K562 (cell line): ENCODE results near the gene SLC22A12. TPM values are rescaled to one million over a fixed set of nuclear protein-coding genes. Genes with fewer than 3 reads are reported as not detected.

Experiments used
- ATAC-seq: fragments of 200-7000 bp; cut with Tn5 transposase; 3 replicates; pipeline ENCODE4 v1.9.1; 2020; ENCODE audit warnings: moderate library complexity
- BruUV-seq: library from RNA; stranded (reverse); fragments of 400-500 nt; replicated peaks from 2 replicates; lab custom pipeline; 2021; lab: Mats Ljungman, UMichigan
- CTCF ChIA-PET: fragments of 300-600 bp; formaldehyde crosslinking; extraction: SDS; loops from one replicate; lab custom pipeline; 2021; ENCODE audit warnings: low intra/inter-chr PET ratio; lab: Yijun Ruan, JAX
- POLR2A ChIA-PET: fragments of 300-600, 350-650 bp; sonication (Branson Sonifier 250); formaldehyde crosslinking; extraction: SDS; loops from one replicate; lab custom pipeline; 2021; ENCODE audit warnings: antibody characterized with exemption, inconsistent platforms; lab: Yijun Ruan, JAX
- DNase-seq, 4 experiments: peaks; one replicate each; pipeline versions ENCODE4 v3.0.0 to v3.0.0-alpha.2; 2011 to 2018; ENCODE audit warnings: low spot score in 3 of 4, mixed read lengths in 3 of 4; ENCODE audit errors: extremely low read depth in 1 of 4
- FAIRE-seq: peaks from 2 replicates; lab custom pipeline; 2011; peaks lifted over from hg19 to GRCh38; lab: Jason Lieb, UNC
- H2AFZ ChIP-seq: 2 replicates; pipeline ENCODE4 v1.6.0; 2011; ENCODE audit warnings: low read depth, low read length, control low read depth, inconsistent platforms
- H3K27ac ChIP-seq: fragments of 200-600 bp; 3 replicates; pipeline ENCODE4 v1.8.0; 2011; ENCODE audit warnings: low read depth, mild to moderate bottlenecking, control low read depth, inconsistent platforms, low read length, moderate library complexity, mixed read lengths; ENCODE audit errors: extremely low read depth
- H3K27me3 ChIP-seq, 2 experiments: fragments of 300-600 bp in 1 of 2; 2 replicates in 1 of 2; 3 replicates in 1 of 2; pipeline versions ENCODE4 v1.6.0 to v1.8.0; 2011; ENCODE audit warnings: inconsistent platforms in 2 of 2, low read length in 2 of 2, mild to moderate bottlenecking in 1 of 2, mixed read lengths in 1 of 2, moderate library complexity in 1 of 2; ENCODE audit not compliant: control insufficient read depth in 2 of 2, insufficient read depth in 2 of 2
- H3K36me3 ChIP-seq: fragments of 300-600 bp; 3 replicates; pipeline ENCODE4 v1.8.0; 2011; ENCODE audit warnings: mild to moderate bottlenecking, low read length, inconsistent platforms; ENCODE audit not compliant: control insufficient read depth, insufficient read depth
- H3K4me1 ChIP-seq, 2 experiments: fragments of 200-600 bp in 1 of 2; replicated peaks in 1 of 2; 2 replicates in 1 of 2; 3 replicates in 1 of 2; pipeline versions ENCODE4 v1.5.1 to v1.8.0; 2011; ENCODE audit warnings: inconsistent platforms in 2 of 2, low read length in 2 of 2, mild to moderate bottlenecking in 1 of 2, mixed read lengths in 1 of 2, moderate library complexity in 1 of 2; ENCODE audit not compliant: control insufficient read depth in 2 of 2, insufficient read depth in 2 of 2
- H3K4me2 ChIP-seq: 2 replicates; pipeline ENCODE4 v1.6.1; 2011; ENCODE audit warnings: low read length, control low read depth, inconsistent platforms, mixed read lengths; ENCODE audit not compliant: insufficient read depth
- H3K4me3 ChIP-seq: fragments of 200-600 bp; sonication (generic), shearing (Covaris generic); 2 replicates; pipeline ENCODE4 v1.5.1; 2016; ENCODE audit warnings: control low read depth, inconsistent platforms
- H3K79me2 ChIP-seq: fragments of 200-600 bp; 3 replicates; pipeline ENCODE4 v1.8.0; 2011; ENCODE audit warnings: low read length, inconsistent platforms; ENCODE audit not compliant: control insufficient read depth, insufficient read depth
- H3K9ac ChIP-seq, 2 experiments: 2 replicates each; pipeline versions ENCODE4 v1.6.0 to v1.6.1; 2011; ENCODE audit warnings: low read depth in 2 of 2, low read length in 2 of 2, control low read depth in 1 of 2, inconsistent platforms in 1 of 2, mild to moderate bottlenecking in 1 of 2, mixed read lengths in 1 of 2; ENCODE audit not compliant: insufficient read depth in 1 of 2
- H3K9me1 ChIP-seq: one replicate; pipeline ENCODE4 v1.6.0; 2011; ENCODE audit warnings: inconsistent platforms, mild to moderate bottlenecking, low read length, moderate library complexity; ENCODE audit not compliant: control insufficient read depth, insufficient read depth
- H3K9me3 ChIP-seq: replicated peaks from 2 replicates; pipeline ENCODE4 v1.5.1; 2011; ENCODE audit warnings: low read depth, low read length, inconsistent platforms; ENCODE audit not compliant: control insufficient read depth, insufficient read depth
- H4K20me1 ChIP-seq: replicated peaks from 2 replicates; pipeline ENCODE4 v1.6.1; 2011; ENCODE audit warnings: low read length, inconsistent platforms, mixed read lengths; ENCODE audit not compliant: control insufficient read depth, insufficient read depth
- EWSR1 ChIP-seq: fragments of 450-650 bp; IDR thresholded peaks from 2 replicates; pipeline ENCODE4 v1.6.1; 2018; ENCODE audit warnings: borderline replicate concordance, mild to moderate bottlenecking, low read depth, moderate library complexity; ENCODE audit not compliant: partially characterized antibody
- HEY1 ChIP-seq: fragments of 250-450 bp; sonication (Bioruptor Pico); IDR thresholded peaks from 2 replicates; pipeline ENCODE4 v1.5.0; 2020; ENCODE audit warnings: mild to moderate bottlenecking, moderate library complexity, borderline replicate concordance
- JUND ChIP-seq, 2 experiments: IDR thresholded peaks; 2 replicates in 1 of 2; 3 replicates in 1 of 2; pipeline ENCODE4 v1.6.1; 2011; ENCODE audit warnings: borderline replicate concordance in 2 of 2, low read depth in 2 of 2, low read length in 2 of 2, improper control_type of control experiment in 1 of 2, missing biosample characterization in 1 of 2, missing genetic modification characterization in 1 of 2, missing genetic modification reagents in 1 of 2
- SMC3 ChIP-seq: conservative IDR thresholded peaks from 2 replicates; pipeline ENCODE4 v1.6.1; 2011; ENCODE audit warnings: low read depth, low read length, improper control_type of control experiment; ENCODE audit not compliant: insufficient read depth
- ZBTB17 ChIP-seq: fragments of 450-650 bp; formaldehyde crosslinking; IDR thresholded peaks from 2 replicates; pipeline ENCODE4 v1.4.0; 2020; ENCODE audit warnings: mild to moderate bottlenecking
- WGBS: fragments of 100-300 bp; shearing (Covaris generic); methylation state at CpG from one replicate; pipeline ENCODE4 v1.1.6; 2016; ENCODE audit warnings: low coverage, mixed read lengths; ENCODE audit not compliant: insufficient coverage; ENCODE audit errors: missing lambda C conversion rate; 5-methylcytosine and 5-hydroxymethylcytosine counted together
- in situ Hi-C: fragments of 300-500 bp; cut with MboI; formaldehyde crosslinking; loops from 4 replicates; pipeline ENCODE4 v1.15.0; 2018; ENCODE audit warnings: inconsistent platforms, mixed read lengths
- intact Hi-C: fragments of 100-400 bp; cut with micrococcal nuclease; formaldehyde crosslinking; loops from 2 replicates; pipeline ENCODE4 v1.14.2; 2022
- polyA plus RNA-seq, 8 experiments: library from polyadenylated mRNA; depleted of rRNA in 4 of 8; stranded (reverse) in 5 of 8; unstranded in 3 of 8; fragments of >200 nt; fragmentation: Nextera tagmentation in 2 of 8; fragmentation: Illumina TruSeq in 1 of 8; extraction: Ambion mirVana in 2 of 8; extraction: Trizol in 1 of 8; gene quantifications; 2 replicates each; pipeline versions ENCODE4 v1.2.1 to v1.2.3, GENCODE V29; 2011 to 2014; ENCODE audit warnings: inconsistent platforms in 1 of 8, missing spikeins in 1 of 8
- total RNA-seq, 7 experiments: library from RNA; depleted of rRNA in 6 of 7; stranded (reverse); fragments of >200 nt in 6 of 7; fragmentation: Illumina TruSeq in 2 of 7; extraction: Trizol in 2 of 7; gene quantifications; 2 replicates each; pipeline versions ENCODE4 v1.2.1 to v1.2.3, GENCODE V29; 2011 to 2021; ENCODE audit warnings: low replicate concordance in 1 of 7
- TF ChIP-seq, protein P1 (sequence below): sonication (generic); formaldehyde crosslinking; IDR thresholded peaks from 2 replicates; pipeline ENCODE4 v1.8.0; 2022; ENCODE audit warnings: missing genetic modification reagents, mild to moderate bottlenecking, moderate library complexity, borderline replicate concordance
- TF ChIP-seq, protein P2 (sequence below): fragments of 450-650 bp; formaldehyde crosslinking; IDR thresholded peaks from 2 replicates; pipeline ENCODE4 v1.4.0; 2020; ENCODE audit warnings: mild to moderate bottlenecking, moderate library complexity
- TF ChIP-seq, protein P3 (sequence below), 2 experiments: fragments of 450-650 bp; formaldehyde crosslinking in 1 of 2; IDR thresholded peaks; 2 replicates each; pipeline versions ENCODE4 v1.4.0 to v1.6.1; 2014 to 2020; ENCODE audit warnings: mild to moderate bottlenecking in 2 of 2, borderline replicate concordance in 1 of 2, low read depth in 1 of 2

The SLC22A12 gene
- total and polyA plus RNA-seq, 9 of the 15 experiments (the other 6 are each of a cell fraction or from before 2014, with no cell fraction given) = not detected

DNA sequence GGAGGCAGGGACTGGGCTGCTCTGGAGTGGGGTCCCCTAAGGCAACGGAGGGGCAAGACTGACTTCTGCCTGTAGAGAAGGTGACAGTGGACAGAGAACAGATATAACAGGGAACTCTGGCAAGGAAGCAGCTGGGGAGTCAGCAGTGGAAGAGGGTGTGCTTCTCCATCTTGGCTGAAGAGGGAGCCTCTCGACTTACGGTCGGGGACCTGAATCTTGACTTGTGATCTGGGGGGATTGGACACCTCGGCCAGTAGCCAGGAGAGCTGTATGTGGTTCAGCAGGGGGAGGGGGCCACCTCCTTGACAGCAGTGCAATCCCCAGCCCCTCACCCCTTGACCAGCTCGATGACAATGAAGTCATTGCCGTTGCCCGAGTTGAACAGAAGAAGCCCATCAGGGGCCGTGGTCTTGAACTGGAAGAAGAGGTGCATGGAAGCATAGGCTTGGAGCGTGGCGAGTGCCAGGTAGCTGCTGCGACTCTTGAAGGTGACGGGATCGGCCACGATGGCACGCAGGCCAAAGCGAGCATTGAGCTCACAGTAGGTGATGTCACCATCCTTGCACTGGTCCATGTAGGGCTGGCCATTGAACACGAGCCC is 60.0 kb downstream of the SLC22A12 start:
- Histone ChIP-seq H3K27ac (no peak overlapping the region), H3K4me3 (no peak overlapping the region), H3K79me2 (no peaks in the 10 kb centered on the region), H3K9me1 (no peaks in the 10 kb centered on the region), H3K36me3 (no peaks in the 10 kb centered on the region), H3K4me2 (no peak overlapping the region; the same call in 1 of the 2 replicates), H3K27me3 (peaks cover 0 to 32% of the 10 kb centered on the region in 2 experiments; a peak in 3 of 5 replicates), H2AFZ (peak overlapping the region; percentile 42), H3K9ac (peak overlapping the region in 1 of 2 experiments; percentile 23; a peak in 1 of 4 replicates), H4K20me1 (peaks cover 7% of the 10 kb centered on the region; the same call in 1 of the 2 replicates), H3K4me1 (peaks cover 7 to 16% of the 10 kb centered on the region in 2 experiments; a peak in 4 of 5 replicates), H3K9me3 (no peaks in the 10 kb centered on the region)
- DNase-seq (peak; percentile 60 to 66 (median 63)), FAIRE-seq (peak; percentile 96), ATAC-seq (peak; percentile 72)
- CTCF ChIA-PET = interaction anchor here (0.6 to 0.9 kb wide), 7 partner anchors 38 to 291 kb away, joined by 3 to 4 read pairs (median 3); no protein-coding TSS in a partner anchor
- in situ Hi-C loops = no loop called here
- POLR2A ChIA-PET = interaction anchor here (0.5 to 1.0 kb wide), 3 partner anchors 16 to 208 kb away, joined by 3 to 4 read pairs (median 3); no protein-coding TSS in a partner anchor
- no TSS peak for BruUV-seq
- WGBS = 15% methylated on average over 17 of the region's 18 CpGs
- intact Hi-C loops = loop anchor here (2.0 to 10.0 kb wide), 2 partner anchors 38 to 74 kb away; partner anchors contain the start of gene NRXN2
- TF ChIP-seq, protein P1, sequence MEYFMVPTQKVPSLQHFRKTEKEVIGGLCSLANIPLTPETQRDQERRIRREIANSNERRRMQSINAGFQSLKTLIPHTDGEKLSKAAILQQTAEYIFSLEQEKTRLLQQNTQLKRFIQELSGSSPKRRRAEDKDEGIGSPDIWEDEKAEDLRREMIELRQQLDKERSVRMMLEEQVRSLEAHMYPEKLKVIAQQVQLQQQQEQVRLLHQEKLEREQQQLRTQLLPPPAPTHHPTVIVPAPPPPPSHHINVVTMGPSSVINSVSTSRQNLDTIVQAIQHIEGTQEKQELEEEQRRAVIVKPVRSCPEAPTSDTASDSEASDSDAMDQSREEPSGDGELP (CRISPR knock-in tag) = peak; percentile 57; the same call in 1 of the 2 replicates
- peak; percentile 20; the same call in 1 of the 2 replicates for TF ChIP-seq JUND (IDR thresholded peaks at IDR 0.05; ENCODE audit: borderline replicate concordance, low read depth, low read length)
- no peak for TF ChIP-seq JUND (tag; IDR thresholded peaks at IDR 0.05; ENCODE audit: borderline replicate concordance, low read depth, low read length)
- TF ChIP-seq HEY1 (CRISPR knock-in tag) = no peak
- TF ChIP-seq, protein P2, sequence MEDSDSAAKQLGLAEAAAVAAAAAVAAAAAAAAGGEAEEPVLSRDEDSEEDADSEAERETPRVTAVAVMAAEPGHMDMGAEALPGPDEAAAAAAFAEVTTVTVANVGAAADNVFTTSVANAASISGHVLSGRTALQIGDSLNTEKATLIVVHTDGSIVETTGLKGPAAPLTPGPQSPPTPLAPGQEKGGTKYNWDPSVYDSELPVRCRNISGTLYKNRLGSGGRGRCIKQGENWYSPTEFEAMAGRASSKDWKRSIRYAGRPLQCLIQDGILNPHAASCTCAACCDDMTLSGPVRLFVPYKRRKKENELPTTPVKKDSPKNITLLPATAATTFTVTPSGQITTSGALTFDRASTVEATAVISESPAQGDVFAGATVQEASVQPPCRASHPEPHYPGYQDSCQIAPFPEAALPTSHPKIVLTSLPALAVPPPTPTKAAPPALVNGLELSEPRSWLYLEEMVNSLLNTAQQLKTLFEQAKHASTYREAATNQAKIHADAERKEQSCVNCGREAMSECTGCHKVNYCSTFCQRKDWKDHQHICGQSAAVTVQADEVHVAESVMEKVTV (CRISPR knock-in tag) = 0 out of 2 replicates have a peak, but pooled peaks have one; percentile 26
- no peak for TF ChIP-seq EWSR1
- TF ChIP-seq, protein P3, sequence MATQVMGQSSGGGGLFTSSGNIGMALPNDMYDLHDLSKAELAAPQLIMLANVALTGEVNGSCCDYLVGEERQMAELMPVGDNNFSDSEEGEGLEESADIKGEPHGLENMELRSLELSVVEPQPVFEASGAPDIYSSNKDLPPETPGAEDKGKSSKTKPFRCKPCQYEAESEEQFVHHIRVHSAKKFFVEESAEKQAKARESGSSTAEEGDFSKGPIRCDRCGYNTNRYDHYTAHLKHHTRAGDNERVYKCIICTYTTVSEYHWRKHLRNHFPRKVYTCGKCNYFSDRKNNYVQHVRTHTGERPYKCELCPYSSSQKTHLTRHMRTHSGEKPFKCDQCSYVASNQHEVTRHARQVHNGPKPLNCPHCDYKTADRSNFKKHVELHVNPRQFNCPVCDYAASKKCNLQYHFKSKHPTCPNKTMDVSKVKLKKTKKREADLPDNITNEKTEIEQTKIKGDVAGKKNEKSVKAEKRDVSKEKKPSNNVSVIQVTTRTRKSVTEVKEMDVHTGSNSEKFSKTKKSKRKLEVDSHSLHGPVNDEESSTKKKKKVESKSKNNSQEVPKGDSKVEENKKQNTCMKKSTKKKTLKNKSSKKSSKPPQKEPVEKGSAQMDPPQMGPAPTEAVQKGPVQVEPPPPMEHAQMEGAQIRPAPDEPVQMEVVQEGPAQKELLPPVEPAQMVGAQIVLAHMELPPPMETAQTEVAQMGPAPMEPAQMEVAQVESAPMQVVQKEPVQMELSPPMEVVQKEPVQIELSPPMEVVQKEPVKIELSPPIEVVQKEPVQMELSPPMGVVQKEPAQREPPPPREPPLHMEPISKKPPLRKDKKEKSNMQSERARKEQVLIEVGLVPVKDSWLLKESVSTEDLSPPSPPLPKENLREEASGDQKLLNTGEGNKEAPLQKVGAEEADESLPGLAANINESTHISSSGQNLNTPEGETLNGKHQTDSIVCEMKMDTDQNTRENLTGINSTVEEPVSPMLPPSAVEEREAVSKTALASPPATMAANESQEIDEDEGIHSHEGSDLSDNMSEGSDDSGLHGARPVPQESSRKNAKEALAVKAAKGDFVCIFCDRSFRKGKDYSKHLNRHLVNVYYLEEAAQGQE (IDR thresholded peaks at IDR 0.05; ENCODE audit: borderline replicate concordance) = peak; percentile 50; the same call in 1 of the 2 replicates
- TF ChIP-seq, protein P3 (CRISPR knock-in tag; IDR thresholded peaks at IDR 0.05; ENCODE audit: low read depth) = no peak
- no peak for TF ChIP-seq ZBTB17 (CRISPR knock-in tag)
- TF ChIP-seq SMC3 = peak; percentile 36
